Measurements from ENCODE around the gene MCU. TPM values are rescaled to one million over a fixed set of nuclear protein-coding genes. Genes with fewer than 3 reads are reported as not detected.

Gene MCU
- polyA plus RNA-seq, 1 of the 3 experiments (the other 2 are of a cell fraction), result 20.6 TPM

DNA sequence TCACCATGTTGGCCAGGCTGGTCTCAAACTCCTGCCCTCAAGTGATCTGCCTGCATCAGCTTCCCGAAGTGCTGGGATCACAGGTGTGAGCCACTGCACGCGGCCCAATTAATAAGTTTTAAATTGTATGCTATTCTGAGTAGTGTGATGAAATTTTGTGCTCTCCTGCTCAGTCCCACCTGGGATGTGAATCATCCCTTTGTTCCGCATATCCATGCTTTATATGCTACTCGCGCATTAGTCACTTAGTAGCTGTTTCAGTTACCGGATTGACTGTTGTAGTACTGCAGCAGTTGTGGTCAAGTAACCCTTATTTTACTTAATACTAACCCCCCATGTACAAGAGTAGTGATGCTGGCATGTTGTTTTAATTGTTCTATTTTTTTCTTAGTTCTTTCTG, 154.3 kb downstream of the MCU start:
- H3K27ac ChIP-seq (ENCODE audit: low read depth in 2 of 2, low read length in 1 of 2), result no peak overlapping the region
- no peaks in the 10 kb centered on the region for H3K9me2 ChIP-seq
- no peaks in the 10 kb centered on the region for H3K79me2 ChIP-seq (ENCODE audit: insufficient read depth)
- H4K20me1 ChIP-seq (ENCODE audit: insufficient read depth), result no peaks in the 10 kb centered on the region
- H3K36me3 ChIP-seq (replicated peaks in 1 of 2; ENCODE audit: control insufficient read depth in 1 of 2, insufficient read depth in 2 of 2, low read length in 1 of 2), result peaks cover 0 to 8% of the 10 kb centered on the region in 2 experiments
- no peak overlapping the region for H3K4me2 ChIP-seq
- H3K4me1 ChIP-seq (ENCODE audit: control insufficient read depth in 1 of 2, insufficient read depth in 2 of 2, low read depth in 1 of 2, low read length in 1 of 2), result no peaks in the 10 kb centered on the region
- H2AFZ ChIP-seq (ENCODE audit: low read depth), result no peak overlapping the region
- WGBS (ENCODE audit: low lambda C conversion rate), result 62% methylated on average over 7 of the region's 7 CpGs
- H3K9ac ChIP-seq, result no peak overlapping the region
- ChIA-PET CTCF (interaction anchor here (0.6 to 1.3 kb wide), 3 partner anchors 11 to 487 kb away, joined by 3 to 5 read pairs (median 3); no protein-coding TSS in a partner anchor), POLR2A (no interaction called here)
- no peaks in the 10 kb centered on the region for H3K27me3 ChIP-seq (ENCODE audit: insufficient read depth)
- TF ChIP-seq NFIC (IDR thresholded peaks at IDR 0.05; ENCODE audit: borderline replicate concordance) (no peak), FOSL2 (IDR thresholded peaks at IDR 0.05; ENCODE audit: borderline replicate concordance, low read depth) (peak; percentile 81), JUND (IDR thresholded peaks at IDR 0.05) (peak; percentile 61), TCF12 (IDR thresholded peaks at IDR 0.05) (peak; percentile 46; the same call in 1 of the 2 replicates)
- H3F3A ChIP-seq (replicated peaks; ENCODE audit: insufficient read depth), result peaks cover 5% of the 10 kb centered on the region
- no peaks in the 10 kb centered on the region for H3K9me3 ChIP-seq
- DNase-seq, result no peak
- no peak overlapping the region for H3K4me3 ChIP-seq (ENCODE audit: low read depth in 2 of 2, low read length in 1 of 2)

GRCh38 chr10:72847681-72848080, 155.7 kb downstream of the MCU start:
- Histone ChIP-seq H3K27me3 (ENCODE audit: insufficient read depth) (no peaks in the 10 kb centered on the region), H3K4me1 (ENCODE audit: control insufficient read depth in 1 of 2, insufficient read depth in 2 of 2, low read depth in 1 of 2, low read length in 1 of 2) (no peaks in the 10 kb centered on the region), H3K9me2 (no peaks in the 10 kb centered on the region), H3K4me3 (ENCODE audit: low read depth in 2 of 2, low read length in 1 of 2) (no peak overlapping the region), H3K9ac (no peak overlapping the region), H3F3A (replicated peaks; ENCODE audit: insufficient read depth) (peaks cover 5% of the 10 kb centered on the region), H3K27ac (ENCODE audit: low read depth in 2 of 2, low read length in 1 of 2) (no peak overlapping the region), H3K9me3 (no peaks in the 10 kb centered on the region), H4K20me1 (ENCODE audit: insufficient read depth) (no peaks in the 10 kb centered on the region), H3K36me3 (replicated peaks in 1 of 2; ENCODE audit: control insufficient read depth in 1 of 2, insufficient read depth in 2 of 2, low read length in 1 of 2) (peaks cover 0 to 14% of the 10 kb centered on the region in 2 experiments), H3K4me2 (no peak overlapping the region), H2AFZ (ENCODE audit: low read depth) (no peak overlapping the region), H3K79me2 (ENCODE audit: insufficient read depth) (no peaks in the 10 kb centered on the region)
- no peak for DNase-seq
- no peak for TF ChIP-seq USF2 (IDR thresholded peaks at IDR 0.05; ENCODE audit: borderline replicate concordance, low read depth, low read length)
- TF ChIP-seq, protein P1, sequence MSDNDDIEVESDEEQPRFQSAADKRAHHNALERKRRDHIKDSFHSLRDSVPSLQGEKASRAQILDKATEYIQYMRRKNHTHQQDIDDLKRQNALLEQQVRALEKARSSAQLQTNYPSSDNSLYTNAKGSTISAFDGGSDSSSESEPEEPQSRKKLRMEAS (IDR thresholded peaks at IDR 0.05; ENCODE audit: low read depth), result no peak
- TF ChIP-seq RXRA (IDR thresholded peaks at IDR 0.05; ENCODE audit: borderline replicate concordance, low read depth), result no peak
- no peak for TF ChIP-seq ZBTB33 (IDR thresholded peaks at IDR 0.05; ENCODE audit: borderline replicate concordance, low read depth)
- TF ChIP-seq RAD21 (IDR thresholded peaks at IDR 0.05; ENCODE audit: low read length), result no peak
- no peak for TF ChIP-seq GATA2 (CRISPR knock-in tag; IDR thresholded peaks at IDR 0.05)
- TF ChIP-seq MXI1 (IDR thresholded peaks at IDR 0.05; ENCODE audit: low read depth, low read length), result no peak
- no peak for TF ChIP-seq RFX5 (IDR thresholded peaks at IDR 0.05; ENCODE audit: low read length)
- TF ChIP-seq IRF3 (IDR thresholded peaks at IDR 0.05; ENCODE audit: low read depth, low read length), result no peak
- TF ChIP-seq FOXJ3 (CRISPR knock-in tag; IDR thresholded peaks at IDR 0.05), result no peak
- no peak for TF ChIP-seq TCF12 (IDR thresholded peaks at IDR 0.05)
- TF ChIP-seq, protein P2, sequence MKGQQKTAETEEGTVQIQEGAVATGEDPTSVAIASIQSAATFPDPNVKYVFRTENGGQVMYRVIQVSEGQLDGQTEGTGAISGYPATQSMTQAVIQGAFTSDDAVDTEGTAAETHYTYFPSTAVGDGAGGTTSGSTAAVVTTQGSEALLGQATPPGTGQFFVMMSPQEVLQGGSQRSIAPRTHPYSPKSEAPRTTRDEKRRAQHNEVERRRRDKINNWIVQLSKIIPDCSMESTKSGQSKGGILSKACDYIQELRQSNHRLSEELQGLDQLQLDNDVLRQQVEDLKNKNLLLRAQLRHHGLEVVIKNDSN (IDR thresholded peaks at IDR 0.05; ENCODE audit: borderline replicate concordance, low read depth), result no peak
- no peak for TF ChIP-seq NFIC (IDR thresholded peaks at IDR 0.05; ENCODE audit: borderline replicate concordance)
- no peak for TF ChIP-seq EP300 (IDR thresholded peaks at IDR 0.05; ENCODE audit: borderline replicate concordance in 1 of 2, low read depth in 1 of 2, low read length in 1 of 2)
- TF ChIP-seq TEAD4 (IDR thresholded peaks at IDR 0.05; ENCODE audit: borderline replicate concordance, insufficient read depth), result no peak
- TF ChIP-seq CHD2 (IDR thresholded peaks at IDR 0.05; ENCODE audit: low read length, partially characterized antibody), result no peak
- no peak for TF ChIP-seq JUND (IDR thresholded peaks at IDR 0.05)
- TF ChIP-seq ELF1 (IDR thresholded peaks at IDR 0.05), result no peak
- TF ChIP-seq POLR2AphosphoS5 (IDR thresholded peaks at IDR 0.05; ENCODE audit: low read depth, low read length), result no peak
- TF ChIP-seq YY1 (IDR thresholded peaks at IDR 0.05; ENCODE audit: low read depth), result no peak
- CTCF ChIA-PET, result no interaction called here
- POLR2A ChIA-PET, result no interaction called here
- 92% methylated on average over 2 of the region's 2 CpGs for WGBS (ENCODE audit: low lambda C conversion rate)

Data from SK-N-SH (cell line).